ENCODE data around the gene CTDSP2. TPM values are rescaled to one million over a fixed set of nuclear protein-coding genes. Genes with fewer than 3 reads are reported as not detected.

CTDSP2 gene
- total and polyA plus RNA-seq, 4 donors, result 51.2 to 252 (median 140) TPM

DNA sequence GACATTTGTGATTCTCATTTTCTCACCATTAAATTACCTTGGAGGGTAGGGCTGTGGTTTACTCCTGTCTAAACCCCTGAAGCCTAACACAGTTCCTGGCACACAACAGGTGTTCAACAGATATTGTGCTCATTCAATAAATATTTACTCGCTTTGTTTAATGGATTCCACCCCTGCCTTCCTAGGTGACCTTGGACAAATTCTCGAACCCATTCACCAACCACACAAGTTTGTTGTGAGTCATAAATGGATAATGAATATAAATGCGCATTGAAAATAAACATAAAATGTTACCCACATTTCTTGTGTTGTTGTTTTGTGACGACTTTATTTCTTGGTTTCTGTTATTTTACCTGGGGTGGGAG lies 64.3 kb downstream of the CTDSP2 start:
- H3K36me3 ChIP-seq (ENCODE audit: control insufficient read depth in 1 of 2, insufficient read depth in 2 of 2, low read length in 1 of 2), result peaks cover 2 to 6% of the 10 kb centered on the region in 2 donors
- intact Hi-C loops (cut with DNase I), result loop anchor here in 1 of 2 donors (5.0 kb wide), 1 partner anchor 125 kb away; no protein-coding TSS in a partner anchor
- no peaks in the 10 kb centered on the region for H3K9me3 ChIP-seq (ENCODE audit: control insufficient read depth, low read length)
- H3K4me1 ChIP-seq (ENCODE audit: control insufficient read depth in 1 of 2, insufficient read depth in 2 of 2, low read length in 2 of 2), result no peaks in the 10 kb centered on the region
- H3K4me3 ChIP-seq (ENCODE audit: low read length in 2 of 2), result no peak overlapping the region
- no peak overlapping the region for H3K27ac ChIP-seq (ENCODE audit: low read depth in 1 of 2, low read length in 2 of 2)
- DNase-seq, result no peak
- no peaks in the 10 kb centered on the region for H3K27me3 ChIP-seq (ENCODE audit: control insufficient read depth in 1 of 2, insufficient read depth in 2 of 2, low read length in 1 of 2)
- ATAC-seq (ENCODE audit: low FRiP score), result no peak
- WGBS, 2 donors, result 20 to 26% methylated on average over 4 of the region's 4 CpGs

DNA sequence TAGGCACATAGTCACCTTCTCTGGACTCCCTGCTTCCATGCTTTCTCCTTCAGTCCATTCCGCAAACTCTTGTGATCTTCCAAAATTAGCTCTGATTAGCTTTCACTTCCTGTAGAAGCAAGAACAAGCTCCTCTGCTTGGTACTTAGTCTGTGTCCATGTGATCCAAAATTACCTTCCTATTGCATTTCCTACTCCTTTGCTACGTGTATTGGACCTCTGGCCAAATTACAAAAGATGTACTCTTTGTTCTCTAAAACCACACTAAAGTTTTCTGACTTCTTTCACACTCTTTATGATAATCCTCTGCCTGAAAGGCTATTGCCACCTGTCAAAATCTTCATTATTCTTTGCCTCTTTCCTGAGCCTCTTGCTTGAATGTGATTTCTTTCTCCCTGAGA lies 64.7 kb downstream of the CTDSP2 start:
- intact Hi-C loops (cut with DNase I), result loop anchor here in 1 of 2 donors (5.0 kb wide), 1 partner anchor 126 kb away; no protein-coding TSS in a partner anchor
- 68% methylated on average over 2 of the region's 2 CpGs for WGBS, 2 donors
- Histone ChIP-seq H3K36me3 (ENCODE audit: control insufficient read depth in 1 of 2, insufficient read depth in 2 of 2, low read length in 1 of 2) (peaks cover 2% of the 10 kb centered on the region in 2 donors), H3K27ac (ENCODE audit: low read depth in 1 of 2, low read length in 2 of 2) (no peak overlapping the region), H3K4me1 (ENCODE audit: control insufficient read depth in 1 of 2, insufficient read depth in 2 of 2, low read length in 2 of 2) (no peaks in the 10 kb centered on the region), H3K9me3 (ENCODE audit: control insufficient read depth, low read length) (no peaks in the 10 kb centered on the region), H3K27me3 (ENCODE audit: control insufficient read depth in 1 of 2, insufficient read depth in 2 of 2, low read length in 1 of 2) (no peaks in the 10 kb centered on the region), H3K4me3 (ENCODE audit: low read length in 2 of 2) (no peak overlapping the region)
- DNase-seq, result no peak
- ATAC-seq (ENCODE audit: low FRiP score), result no peak

DNA sequence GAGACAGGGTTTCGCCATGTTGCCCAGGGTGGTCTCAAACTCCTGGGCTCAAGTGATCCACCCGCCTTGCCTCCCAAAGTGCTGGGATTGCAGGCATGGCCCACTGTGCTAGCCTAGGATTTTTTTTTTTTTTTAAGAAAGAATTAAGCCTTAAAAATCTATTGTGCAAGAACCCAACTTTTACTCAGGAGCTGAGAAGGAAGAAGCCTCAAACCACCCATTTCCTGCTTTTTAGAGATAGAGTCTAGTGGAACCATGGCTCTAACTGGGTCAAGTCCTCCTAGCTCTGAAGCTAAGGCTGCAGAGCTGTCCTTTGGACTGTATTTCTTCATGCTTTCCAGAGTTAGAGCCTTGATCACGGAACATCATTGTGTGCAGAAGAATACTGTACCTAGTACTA lies 65.3 kb downstream of the CTDSP2 start:
- Histone ChIP-seq H3K27me3 (ENCODE audit: control insufficient read depth in 1 of 2, insufficient read depth in 2 of 2, low read length in 1 of 2) (no peaks in the 10 kb centered on the region), H3K4me3 (ENCODE audit: low read length in 2 of 2) (no peak overlapping the region), H3K27ac (ENCODE audit: low read depth in 1 of 2, low read length in 2 of 2) (no peak overlapping the region), H3K9me3 (ENCODE audit: control insufficient read depth, low read length) (no peaks in the 10 kb centered on the region), H3K36me3 (ENCODE audit: control insufficient read depth in 1 of 2, insufficient read depth in 2 of 2, low read length in 1 of 2) (peaks cover 2% of the 10 kb centered on the region in 2 donors), H3K4me1 (ENCODE audit: control insufficient read depth in 1 of 2, insufficient read depth in 2 of 2, low read length in 2 of 2) (no peaks in the 10 kb centered on the region)
- intact Hi-C loops (cut with DNase I), result loop anchor here in 1 of 2 donors (5.0 kb wide), 1 partner anchor 126 kb away; no protein-coding TSS in a partner anchor
- DNase-seq, result no peak
- no peak for ATAC-seq (ENCODE audit: low FRiP score)
- 96 to 99% methylated on average over 3 of the region's 3 CpGs for WGBS, 2 donors

DNA sequence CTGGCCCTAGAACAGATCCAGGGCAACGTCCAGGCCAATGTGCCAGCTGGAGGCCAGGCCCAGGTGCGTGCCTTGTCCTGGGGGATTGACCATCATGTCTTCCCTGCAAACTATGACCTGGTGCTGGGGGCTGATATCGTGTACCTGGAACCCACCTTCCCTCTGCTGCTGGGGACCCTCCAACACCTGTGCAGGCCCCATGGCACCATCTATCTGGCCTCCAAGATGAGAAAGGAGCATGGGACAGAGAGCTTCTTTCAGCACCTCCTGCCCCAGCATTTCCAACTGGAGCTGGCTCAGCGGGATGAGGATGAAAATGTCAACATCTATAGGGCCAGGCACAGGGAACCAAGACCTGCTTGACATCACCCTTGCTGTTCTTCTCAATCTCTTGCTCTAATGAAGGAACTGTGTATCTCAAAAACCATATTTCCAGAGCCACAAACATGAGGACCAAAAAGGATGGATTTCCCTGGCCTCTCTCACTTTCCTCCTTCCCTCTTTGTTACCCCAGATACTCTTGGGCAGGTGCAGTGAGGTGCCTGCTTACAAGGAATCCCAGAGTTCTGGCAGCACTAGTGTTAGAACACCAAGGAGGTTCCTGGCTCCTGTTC lies 66.1 kb downstream of the CTDSP2 start:
- no peaks in the 10 kb centered on the region for H3K9me3 ChIP-seq (ENCODE audit: control insufficient read depth, low read length)
- no peak for ATAC-seq (ENCODE audit: low FRiP score)
- H3K27ac ChIP-seq (ENCODE audit: low read depth in 1 of 2, low read length in 2 of 2), result no peak overlapping the region
- no peaks in the 10 kb centered on the region for H3K27me3 ChIP-seq (ENCODE audit: control insufficient read depth in 1 of 2, insufficient read depth in 2 of 2, low read length in 1 of 2)
- no peaks in the 10 kb centered on the region for H3K36me3 ChIP-seq (ENCODE audit: control insufficient read depth in 1 of 2, insufficient read depth in 2 of 2, low read length in 1 of 2)
- no peak overlapping the region for H3K4me3 ChIP-seq (ENCODE audit: low read length in 2 of 2)
- WGBS, 2 donors, result 80 to 83% methylated on average over 4 of the region's 4 CpGs
- H3K4me1 ChIP-seq (ENCODE audit: control insufficient read depth in 1 of 2, insufficient read depth in 2 of 2, low read length in 2 of 2), result no peaks in the 10 kb centered on the region
- DNase-seq, result no peak
- intact Hi-C loops (cut with DNase I), result loop anchor here in 1 of 2 donors (5.0 kb wide), 1 partner anchor 127 kb away; no protein-coding TSS in a partner anchor

DNA sequence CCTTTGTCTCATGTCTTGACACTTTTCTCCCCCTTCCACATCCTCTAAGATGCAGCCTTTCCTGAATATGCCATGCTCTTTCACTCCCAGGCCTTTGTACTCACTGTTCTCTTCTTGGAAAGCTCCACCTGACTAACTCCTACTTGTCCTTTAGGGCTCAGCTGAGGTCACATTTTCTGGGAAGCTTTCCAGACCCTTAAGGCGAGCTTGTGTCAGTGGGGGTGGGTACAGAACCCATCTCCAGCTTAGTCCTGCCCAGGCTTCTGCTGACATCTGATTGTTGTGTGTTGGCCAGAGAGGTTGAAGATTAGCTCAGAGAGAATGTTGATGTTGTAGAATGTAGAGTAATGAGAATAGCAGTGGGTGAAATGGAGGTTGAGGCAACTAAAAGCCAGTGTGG lies 66.8 kb downstream of the CTDSP2 start:
- Histone ChIP-seq H3K4me3 (ENCODE audit: low read length in 2 of 2) (no peak overlapping the region), H3K27ac (ENCODE audit: low read depth in 1 of 2, low read length in 2 of 2) (no peak overlapping the region), H3K27me3 (ENCODE audit: control insufficient read depth in 1 of 2, insufficient read depth in 2 of 2, low read length in 1 of 2) (no peaks in the 10 kb centered on the region), H3K9me3 (ENCODE audit: control insufficient read depth, low read length) (no peaks in the 10 kb centered on the region), H3K36me3 (ENCODE audit: control insufficient read depth in 1 of 2, insufficient read depth in 2 of 2, low read length in 1 of 2) (no peaks in the 10 kb centered on the region), H3K4me1 (ENCODE audit: control insufficient read depth in 1 of 2, insufficient read depth in 2 of 2, low read length in 2 of 2) (no peaks in the 10 kb centered on the region)
- intact Hi-C loops (cut with DNase I), result loop anchor here in 1 of 2 donors (5.0 kb wide), 1 partner anchor 128 kb away; no protein-coding TSS in a partner anchor
- WGBS, 2 donors, result 33 to 36% methylated on average over 1 of the region's 1 CpG
- DNase-seq, result no peak
- ATAC-seq (ENCODE audit: low FRiP score), result no peak

DNA sequence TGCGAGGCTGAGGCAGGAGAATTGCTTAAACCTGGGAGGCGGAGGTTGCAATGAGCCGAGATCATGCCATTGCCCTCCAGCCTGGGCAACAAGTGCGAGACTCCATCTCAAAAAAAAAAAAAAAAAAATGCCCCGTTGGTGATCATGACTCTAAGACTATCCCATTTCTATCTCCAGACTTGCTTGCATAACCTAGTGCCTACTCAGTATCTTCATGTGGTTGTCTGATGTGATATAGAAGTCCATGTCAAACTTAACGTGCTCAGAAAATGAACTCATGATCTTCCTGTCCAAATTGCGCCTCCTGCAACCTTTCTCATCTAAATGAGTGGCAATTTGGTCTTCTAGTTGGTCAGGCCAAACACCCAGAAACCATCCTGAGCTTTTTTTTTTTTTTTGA lies 68.6 kb downstream of the CTDSP2 start:
- no peak for ATAC-seq (ENCODE audit: low FRiP score)
- Histone ChIP-seq H3K9me3 (ENCODE audit: control insufficient read depth, low read length) (no peaks in the 10 kb centered on the region), H3K27ac (ENCODE audit: low read depth in 1 of 2, low read length in 2 of 2) (no peak overlapping the region), H3K4me3 (ENCODE audit: low read length in 2 of 2) (no peak overlapping the region), H3K27me3 (ENCODE audit: control insufficient read depth in 1 of 2, insufficient read depth in 2 of 2, low read length in 1 of 2) (no peaks in the 10 kb centered on the region), H3K36me3 (ENCODE audit: control insufficient read depth in 1 of 2, insufficient read depth in 2 of 2, low read length in 1 of 2) (no peaks in the 10 kb centered on the region), H3K4me1 (ENCODE audit: control insufficient read depth in 1 of 2, insufficient read depth in 2 of 2, low read length in 2 of 2) (no peaks in the 10 kb centered on the region)
- WGBS, 2 donors, result 90 to 92% methylated on average over 6 to 7 of the region's 7 CpGs
- no peak for DNase-seq
- intact Hi-C loops (cut with DNase I), result no loop called here

DNA sequence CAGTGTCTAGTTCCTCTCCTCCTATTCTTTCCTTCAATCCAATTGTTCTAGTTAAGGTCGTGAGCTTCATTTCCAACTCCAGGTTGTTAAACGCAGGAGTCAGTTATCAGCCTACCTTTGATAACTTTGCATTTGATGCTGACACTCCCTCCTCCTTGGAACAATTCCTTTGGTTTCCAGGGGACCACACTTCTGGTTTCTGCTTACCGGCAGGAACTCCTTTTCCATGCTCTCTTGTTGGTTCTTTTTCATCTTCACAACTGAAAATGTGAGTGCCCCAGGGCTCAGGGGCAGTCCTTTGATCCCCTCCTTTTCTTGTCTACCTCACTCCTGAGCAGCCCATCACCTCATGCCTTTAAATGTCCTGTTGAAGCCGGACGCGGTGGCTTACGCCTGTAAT lies 69.2 kb downstream of the CTDSP2 start:
- H3K27me3 ChIP-seq (ENCODE audit: control insufficient read depth in 1 of 2, insufficient read depth in 2 of 2, low read length in 1 of 2), result no peaks in the 10 kb centered on the region
- no peak overlapping the region for H3K4me3 ChIP-seq (ENCODE audit: low read length in 2 of 2)
- DNase-seq, result no peak
- H3K9me3 ChIP-seq (ENCODE audit: control insufficient read depth, low read length), result no peaks in the 10 kb centered on the region
- H3K27ac ChIP-seq (ENCODE audit: low read depth in 1 of 2, low read length in 2 of 2), result no peak overlapping the region
- WGBS, 2 donors, result 86 to 91% methylated on average over 7 of the region's 7 CpGs
- H3K4me1 ChIP-seq (ENCODE audit: control insufficient read depth in 1 of 2, insufficient read depth in 2 of 2, low read length in 2 of 2), result no peaks in the 10 kb centered on the region
- no peaks in the 10 kb centered on the region for H3K36me3 ChIP-seq (ENCODE audit: control insufficient read depth in 1 of 2, insufficient read depth in 2 of 2, low read length in 1 of 2)
- no peak for ATAC-seq (ENCODE audit: low FRiP score)
- intact Hi-C loops (cut with DNase I), result no loop called here

DNA sequence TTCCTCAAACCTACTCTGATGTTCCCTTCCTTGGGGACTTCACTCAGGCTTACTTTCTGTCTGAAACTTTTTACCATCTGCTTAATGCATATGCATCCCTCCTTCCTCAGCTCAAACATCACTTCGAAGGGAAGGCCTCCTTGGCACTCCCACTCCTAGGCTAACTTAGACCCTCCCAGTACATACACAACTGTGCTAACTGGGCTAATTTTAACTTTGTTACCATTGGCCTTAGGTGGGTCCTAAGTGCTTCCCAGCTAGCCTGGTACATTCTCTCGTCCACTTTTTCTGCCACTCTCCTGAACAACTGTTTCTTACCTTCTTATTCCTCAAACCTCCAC lies 70.3 kb downstream of the CTDSP2 start:
- Histone ChIP-seq H3K27me3 (ENCODE audit: control insufficient read depth in 1 of 2, insufficient read depth in 2 of 2, low read length in 1 of 2) (no peaks in the 10 kb centered on the region), H3K27ac (ENCODE audit: low read depth in 1 of 2, low read length in 2 of 2) (no peak overlapping the region), H3K4me3 (ENCODE audit: low read length in 2 of 2) (no peak overlapping the region), H3K4me1 (ENCODE audit: control insufficient read depth in 1 of 2, insufficient read depth in 2 of 2, low read length in 2 of 2) (no peaks in the 10 kb centered on the region), H3K36me3 (ENCODE audit: control insufficient read depth in 1 of 2, insufficient read depth in 2 of 2, low read length in 1 of 2) (no peaks in the 10 kb centered on the region), H3K9me3 (ENCODE audit: control insufficient read depth, low read length) (no peaks in the 10 kb centered on the region)
- WGBS, 2 donors, result 59 to 69% methylated on average over 2 of the region's 2 CpGs
- intact Hi-C loops (cut with DNase I), result no loop called here
- ATAC-seq (ENCODE audit: low FRiP score) (no peak), DNase-seq (no peak)

DNA sequence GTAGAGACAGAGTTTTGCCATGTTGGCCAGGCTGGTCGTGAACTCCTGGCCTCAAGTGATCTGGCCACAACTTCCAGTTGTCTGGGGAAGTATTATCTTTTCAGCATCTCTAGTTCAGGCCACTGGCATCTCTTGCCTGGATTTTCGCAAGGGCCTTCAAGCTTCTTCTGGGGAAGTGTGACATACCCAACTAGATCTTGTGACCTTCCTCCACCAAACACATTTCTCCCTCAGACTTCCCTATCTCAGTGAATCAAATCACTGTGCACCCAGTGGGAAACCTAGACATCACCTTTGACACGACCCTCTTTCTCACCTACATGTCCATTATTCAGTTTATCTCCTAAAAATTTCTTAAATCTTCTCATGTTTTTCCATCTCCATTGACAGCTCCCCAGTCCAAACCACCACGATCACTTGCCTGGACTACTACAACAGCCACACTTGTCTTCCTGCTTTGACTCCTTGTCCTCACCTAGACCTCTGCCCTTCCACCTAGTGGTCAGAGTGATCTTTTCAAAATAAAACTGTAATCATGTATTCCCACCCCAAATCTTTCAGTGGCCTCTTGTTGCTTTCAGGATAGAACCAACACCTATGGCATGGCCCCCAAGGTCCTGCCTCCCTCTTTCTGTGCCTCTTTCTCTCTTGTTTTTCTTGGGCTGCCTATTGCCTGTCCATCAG lies 70.8 kb downstream of the CTDSP2 start:
- Histone ChIP-seq H3K4me1 (ENCODE audit: control insufficient read depth in 1 of 2, insufficient read depth in 2 of 2, low read length in 2 of 2) (no peaks in the 10 kb centered on the region), H3K4me3 (ENCODE audit: low read length in 2 of 2) (no peak overlapping the region), H3K36me3 (ENCODE audit: control insufficient read depth in 1 of 2, insufficient read depth in 2 of 2, low read length in 1 of 2) (no peaks in the 10 kb centered on the region), H3K9me3 (ENCODE audit: control insufficient read depth, low read length) (no peaks in the 10 kb centered on the region), H3K27me3 (ENCODE audit: control insufficient read depth in 1 of 2, insufficient read depth in 2 of 2, low read length in 1 of 2) (no peaks in the 10 kb centered on the region), H3K27ac (ENCODE audit: low read depth in 1 of 2, low read length in 2 of 2) (no peak overlapping the region)
- intact Hi-C loops (cut with DNase I), result no loop called here
- no peak for DNase-seq
- no peak for ATAC-seq (ENCODE audit: low FRiP score)
- WGBS, 2 donors, result 78 to 81% methylated on average over 4 of the region's 4 CpGs
